Heart left ventricle (tissue), 16 donors: Measurements from ENCODE around the gene ATP6V1G1. TPM values are rescaled to one million over a fixed set of nuclear protein-coding genes. Genes with fewer than 3 reads are reported as not detected.

Experiments used
- ATAC-seq, 4 donors: fragments of 200-7000 bp; cut with Tn5 transposase; one replicate each; pipeline ENCODE4 v1.9.1; 2020 to 2022; ENCODE audit warnings: moderate library complexity in 4 of 4, mild to moderate bottlenecking in 3 of 4, moderate number of reproducible peaks in 1 of 4
- DNase-seq, 5 donors: peaks; one replicate each; pipeline ENCODE4 v3.0.0-alpha.2; 2020
- H3K27ac ChIP-seq, 12 donors: fragments of 200-600 bp; sonication (generic) in 4 of 12; one replicate each; pipeline versions ENCODE4 v1.5.0 to v1.8.0; 2016 to 2022; ENCODE audit warnings: mild to moderate bottlenecking in 2 of 12
- H3K27me3 ChIP-seq, 9 donors: fragments of 200-600 bp; sonication (generic) in 2 of 9; one replicate each; pipeline versions ENCODE4 v1.5.1 to v1.8.0; 2016 to 2022; ENCODE audit warnings: mild to moderate bottlenecking in 3 of 9
- H3K36me3 ChIP-seq, 9 donors: fragments of 200-600 bp; sonication (generic) in 2 of 9; one replicate each; pipeline versions ENCODE4 v1.5.0 to v1.8.0; 2018 to 2022; ENCODE audit warnings: mild to moderate bottlenecking in 2 of 9
- H3K4me1 ChIP-seq, 12 donors: fragments of 200-600 bp; sonication (generic) in 4 of 12; one replicate each; pipeline versions ENCODE4 v1.5.0 to v1.8.0; 2016 to 2022; ENCODE audit warnings: mild to moderate bottlenecking in 3 of 12
- H3K4me3 ChIP-seq, 12 donors: fragments of 200-600 bp; sonication (generic) in 4 of 12; one replicate each; pipeline versions ENCODE4 v1.5.0 to v1.8.0; 2017 to 2022; ENCODE audit warnings: mild to moderate bottlenecking in 9 of 12, moderate library complexity in 4 of 12
- H3K9me3 ChIP-seq, 12 donors: fragments of 200-600 bp; sonication (generic) in 4 of 12; one replicate each; pipeline versions ENCODE4 v1.5.0 to v1.8.0; 2016 to 2022; ENCODE audit warnings: mild to moderate bottlenecking in 1 of 12
- CTCF ChIP-seq, 12 donors: fragments of 200-600 bp; sonication (generic) in 4 of 12; IDR thresholded peaks; one replicate each; pipeline versions ENCODE4 v1.5.0 to v1.8.0; 2018 to 2022; ENCODE audit warnings: antibody characterized with exemption in 12 of 12, mild to moderate bottlenecking in 5 of 12
- POLR2A ChIP-seq, 2 donors: fragments of 450-650 bp; IDR thresholded peaks; one replicate each; pipeline ENCODE4 v1.6.1; 2017; ENCODE audit warnings: antibody characterized with exemption in 2 of 2, mild to moderate bottlenecking in 2 of 2, moderate library complexity in 2 of 2
- WGBS, 4 donors: extraction: QIAGEN DNeasy Blood & Tissue Kit in 2 of 4; methylation state at CpG; one replicate each; pipeline versions ENCODE4 v1.1.5 to v1.1.7; 2013 to 2018; 5-methylcytosine and 5-hydroxymethylcytosine counted together
- intact Hi-C, 10 donors: fragments of 100-400 bp; cut with DNase I; formaldehyde crosslinking; loops; one replicate each; pipeline versions ENCODE4 v1.11.1 to v1.14.2; 2022
- polyA plus RNA-seq, 2 donors: library from polyadenylated mRNA; stranded (reverse); fragments of 200-250 nt; gene quantifications; one replicate each; pipeline ENCODE4 v1.2.3, GENCODE V29; 2013
- total RNA-seq, 9 donors: library from RNA; depleted of rRNA in 2 of 9; stranded (reverse); fragments of >200 nt in 2 of 9; fragmentation: NEBNext Ultra II Directional in 3 of 9; extraction: Animal tissue kit (Norgen Biotek cat#: 25700) in 3 of 9; gene quantifications; one replicate each; pipeline versions ENCODE4 v1.1.0 to v1.2.4, GENCODE V29; 2016 to 2023
- donor health status: ischemic (EF 13 %, LVEDD 7.1; RV severe dilation, severe dysfunction).
- donor health status: healthy with polysubstance abuse.
- donor health status: DM: no; HTN: yes; CAD: no.
- donor health status: DM: no; HTN: no; CAD: no.
- donor health status: ischemic (EF 25% LVEDD 6.9; RV normal size, moderate dysfunction).
- donor health status: ischemic (EF 25% LVEDD 5.7; RV mildly dilated, moderate dysfunction).
- donor health status: healthy.
- donor health status: DM: yes; HTN: yes; CAD: no.
- donor health status: ischemic (EF 35%, LVEDD 5.7; RV mildly dilated, moderate dysfunction).
- donor health status: nonischemic (EF 11% LVEDD 7.7; RV severe dilation, severe dysfunction).
- donor health status: DM: yes; HTN: yes; CAD: no.
- donor health status: PGD.
- donor health status: ischemic (EF 29% LVEDD 5.4; RV normal size, mild dysfunction).
- donor health status: nonischemic (EF 23%, LVEDD 6.1; RV moderate dilation, normal function).

The ATP6V1G1 gene
- total and polyA plus RNA-seq, 11 donors, result 58.1 to 136 (median 70.7) TPM

GRCh38 chr9:114624677-114625076 is 37.1 kb downstream of the ATP6V1G1 start:
- DNase-seq, result no peak
- ATAC-seq, result no peak
- Histone ChIP-seq H3K9me3 (no peaks in the 10 kb centered on the region), H3K4me3 (no peak overlapping the region), H3K4me1 (peaks cover 0 to 9% (median 0%) of the 10 kb centered on the region in 12 donors), H3K36me3 (peaks cover 0 to 50% (median 24%) of the 10 kb centered on the region in 9 donors), H3K27ac (no peak overlapping the region), H3K27me3 (no peaks in the 10 kb centered on the region)
- intact Hi-C loops, result no loop called here
- TF ChIP-seq CTCF (IDR thresholded peaks at IDR 0.05), result no peak
- TF ChIP-seq POLR2A (IDR thresholded peaks at IDR 0.05), result no peak
- WGBS, 4 donors, result 89 to 98% (median 95%) methylated on average over 2 of the region's 2 CpGs

- H3K4me3 ChIP-seq, result no peak overlapping the region
- intact Hi-C loops, result no loop called here
- ATAC-seq (no peak), DNase-seq (no peak)
- H3K27me3 ChIP-seq, result no peaks in the 10 kb centered on the region
- TF ChIP-seq CTCF (IDR thresholded peaks at IDR 0.05) (no peak), POLR2A (IDR thresholded peaks at IDR 0.05) (no peak)
- peaks cover 0 to 67% (median 35%) of the 10 kb centered on the region in 9 donors for H3K36me3 ChIP-seq
- H3K27ac ChIP-seq, result no peak overlapping the region
- H3K9me3 ChIP-seq, result no peaks in the 10 kb centered on the region
- 88 to 100% (median 93%) methylated on average over 3 to 4 of the region's 4 CpGs for WGBS, 4 donors
- H3K4me1 ChIP-seq, result peaks cover 0 to 9% (median 0%) of the 10 kb centered on the region in 12 donors
These were observed 38.9 kb downstream of the ATP6V1G1 start for GRCh38 chr9:114626415-114627020.

GRCh38 chr9:114627553-114627952 is 40.0 kb downstream of the ATP6V1G1 start:
- H3K27ac ChIP-seq, result no peak overlapping the region
- no peak for ATAC-seq
- 79 to 98% (median 95%) methylated on average over 1 of the region's 1 CpG for WGBS, 4 donors
- DNase-seq, result no peak
- no peaks in the 10 kb centered on the region for H3K27me3 ChIP-seq
- H3K9me3 ChIP-seq, result no peaks in the 10 kb centered on the region
- no peaks in the 10 kb centered on the region for H3K4me1 ChIP-seq
- TF ChIP-seq CTCF (IDR thresholded peaks at IDR 0.05) (no peak), POLR2A (IDR thresholded peaks at IDR 0.05) (no peak)
- no peak overlapping the region for H3K4me3 ChIP-seq
- intact Hi-C loops, result no loop called here
- peaks cover 0 to 71% (median 41%) of the 10 kb centered on the region in 9 donors for H3K36me3 ChIP-seq

GRCh38 chr9:114629563-114630090 is 42.1 kb downstream of the ATP6V1G1 start:
- Histone ChIP-seq H3K4me1 (no peaks in the 10 kb centered on the region), H3K27me3 (no peaks in the 10 kb centered on the region), H3K36me3 (peaks cover 0 to 85% (median 56%) of the 10 kb centered on the region in 9 donors), H3K27ac (no peak overlapping the region), H3K4me3 (no peak overlapping the region), H3K9me3 (no peaks in the 10 kb centered on the region)
- TF ChIP-seq POLR2A (IDR thresholded peaks at IDR 0.05) (no peak), CTCF (IDR thresholded peaks at IDR 0.05) (no peak)
- ATAC-seq (no peak), DNase-seq (no peak)
- intact Hi-C loops, result no loop called here
- 92 to 93% (median 92%) methylated on average over 7 of the region's 7 CpGs for WGBS, 4 donors
